ENCODE results near the gene GPS2. TPM values are rescaled to one million over a fixed set of nuclear protein-coding genes. Genes with fewer than 3 reads are reported as not detected.

The GPS2 gene
- total and polyA plus RNA-seq, 10 of the 15 experiments (the other 5 are each of a cell fraction or from before 2014, with no cell fraction given) = 10.2 to 96.4 (median 42.5) TPM

DNA sequence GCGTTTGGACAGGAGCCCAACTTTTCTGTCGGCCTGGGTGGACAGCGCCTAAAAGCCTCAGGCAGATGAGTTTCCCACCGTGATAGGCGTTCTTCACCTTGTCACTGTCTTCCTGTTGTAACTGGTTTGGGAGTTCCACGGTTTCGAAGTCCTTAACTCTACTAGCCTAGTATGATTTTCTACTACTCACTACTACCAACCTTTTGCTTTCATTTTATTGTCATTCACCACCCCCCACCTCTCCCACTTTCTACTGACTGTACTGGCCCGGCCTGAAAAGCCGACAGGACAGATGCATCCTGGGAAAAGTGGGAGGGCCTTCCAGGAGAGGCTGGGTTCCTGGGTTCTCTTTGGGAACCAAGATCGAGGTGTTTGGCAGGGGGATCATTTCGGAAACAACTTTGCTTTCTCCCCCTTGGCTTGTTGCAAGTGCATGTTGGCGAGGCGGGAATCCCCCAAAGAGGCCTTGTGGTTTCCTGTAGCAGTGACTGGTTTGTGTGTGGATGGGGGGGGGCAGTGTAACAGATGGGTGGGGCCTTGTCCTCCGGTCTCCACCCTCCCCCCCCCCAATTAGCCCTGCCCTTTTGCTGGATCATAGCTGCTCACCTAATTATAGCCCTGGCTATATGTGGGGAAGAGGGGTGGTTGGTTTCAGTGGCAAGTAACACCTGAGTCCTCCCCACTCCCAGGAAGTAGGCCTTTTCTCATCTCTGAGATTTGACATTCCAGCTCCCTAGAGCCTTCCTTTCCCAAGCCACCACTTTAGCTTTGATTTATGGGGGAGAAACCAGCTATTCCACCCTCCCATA lies 6.3 kb downstream of the GPS2 start (continued):
- TF ChIP-seq, protein P1, sequence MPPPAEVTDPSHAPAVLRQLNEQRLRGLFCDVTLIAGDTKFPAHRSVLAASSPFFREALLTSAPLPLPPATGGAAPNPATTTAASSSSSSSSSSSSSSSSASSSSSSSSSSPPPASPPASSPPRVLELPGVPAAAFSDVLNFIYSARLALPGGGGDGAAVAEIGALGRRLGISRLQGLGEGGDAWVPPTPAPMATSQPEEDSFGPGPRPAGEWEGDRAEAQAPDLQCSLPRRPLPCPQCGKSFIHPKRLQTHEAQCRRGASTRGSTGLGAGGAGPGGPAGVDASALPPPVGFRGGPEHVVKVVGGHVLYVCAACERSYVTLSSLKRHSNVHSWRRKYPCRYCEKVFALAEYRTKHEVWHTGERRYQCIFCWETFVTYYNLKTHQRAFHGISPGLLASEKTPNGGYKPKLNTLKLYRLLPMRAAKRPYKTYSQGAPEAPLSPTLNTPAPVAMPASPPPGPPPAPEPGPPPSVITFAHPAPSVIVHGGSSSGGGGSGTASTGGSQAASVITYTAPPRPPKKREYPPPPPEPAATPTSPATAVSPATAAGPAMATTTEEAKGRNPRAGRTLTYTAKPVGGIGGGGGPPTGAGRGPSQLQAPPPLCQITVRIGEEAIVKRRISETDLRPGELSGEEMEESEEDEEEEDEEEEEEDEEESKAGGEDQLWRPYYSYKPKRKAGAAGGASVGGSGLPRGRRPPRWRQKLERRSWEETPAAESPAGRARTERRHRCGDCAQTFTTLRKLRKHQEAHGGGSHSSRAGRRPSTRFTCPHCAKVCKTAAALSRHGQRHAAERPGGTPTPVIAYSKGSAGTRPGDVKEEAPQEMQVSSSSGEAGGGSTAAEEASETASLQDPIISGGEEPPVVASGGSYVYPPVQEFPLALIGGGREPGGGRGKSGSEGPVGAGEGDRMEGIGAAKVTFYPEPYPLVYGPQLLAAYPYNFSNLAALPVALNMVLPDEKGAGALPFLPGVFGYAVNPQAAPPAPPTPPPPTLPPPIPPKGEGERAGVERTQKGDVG (CRISPR knock-in tag; IDR thresholded peaks at IDR 0.05) = no peak
- TF ChIP-seq CBX5 (IDR thresholded peaks at IDR 0.05; ENCODE audit: low read depth) (no peak), CREB1 (IDR thresholded peaks at IDR 0.05; ENCODE audit: low read depth) (peak; percentile 75; the same call in 1 of the 2 replicates)

DNA sequence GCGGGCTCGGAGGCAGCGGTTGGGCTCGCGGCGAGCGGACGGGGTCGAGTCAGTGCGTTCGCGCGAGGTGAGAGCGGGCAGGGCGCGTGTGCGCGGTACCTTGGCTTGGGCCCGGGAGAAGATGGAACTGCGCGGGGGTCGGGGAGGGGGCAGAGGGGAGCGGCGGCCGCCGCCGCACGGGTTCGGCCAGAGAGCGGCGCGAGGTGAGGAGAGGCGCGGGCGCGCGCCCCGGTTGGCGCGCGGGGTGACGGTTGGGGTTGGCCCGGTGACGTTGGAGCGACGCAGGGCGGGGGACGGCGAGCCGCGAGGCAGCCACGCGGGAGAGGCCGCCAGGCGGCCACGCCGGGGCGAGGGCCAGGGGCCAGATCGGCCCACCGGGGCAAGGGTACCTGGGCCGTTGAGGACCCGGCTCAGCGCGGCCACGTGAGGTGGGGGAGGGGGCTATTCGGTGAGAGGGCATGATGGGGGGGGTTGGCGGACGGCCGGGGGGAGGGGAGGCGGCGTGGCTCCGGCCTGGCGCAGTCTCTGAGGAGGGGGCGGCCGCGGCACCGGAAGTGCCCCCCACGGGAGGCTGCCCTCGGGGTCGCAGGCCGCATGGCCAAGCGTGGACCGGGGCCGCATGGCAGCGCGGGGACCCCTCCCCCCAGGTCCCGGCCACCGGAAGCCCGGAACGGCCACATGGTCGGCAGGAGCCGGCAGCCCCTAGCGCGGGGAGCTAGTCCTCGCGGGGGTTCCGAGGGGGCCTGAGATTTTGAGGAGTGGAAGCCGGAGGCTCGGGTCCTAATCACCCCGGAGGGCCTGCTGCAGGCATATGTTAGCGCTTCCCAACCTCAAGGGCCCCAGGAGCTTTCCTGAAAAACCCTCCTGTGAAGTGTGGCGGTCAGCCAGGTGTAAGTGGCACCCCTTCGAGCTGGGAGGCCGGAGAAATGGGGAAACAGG lies 7.2 kb downstream of the GPS2 start:
- Histone ChIP-seq H3K4me1 (ENCODE audit: control insufficient read depth, insufficient read depth, low read length) (peaks cover 19% of the 10 kb centered on the region), H3K4me3 (peak overlapping the region; percentile 99), H3K9ac (ENCODE audit: control insufficient read depth, insufficient read depth, low read length) (peak overlapping the region; percentile 100), H4K20me1 (ENCODE audit: control insufficient read depth, insufficient read depth) (peaks cover 21% of the 10 kb centered on the region), H3K4me2 (ENCODE audit: control insufficient read depth, insufficient read depth) (peak overlapping the region; percentile 9), H3K36me3 (ENCODE audit: control insufficient read depth in 2 of 2, insufficient read depth in 2 of 2, low read length in 1 of 2) (peaks cover 21 to 29% of the 10 kb centered on the region in 2 experiments), H3K27ac (ENCODE audit: control insufficient read depth, insufficient read depth) (peak overlapping the region; percentile 99), H3K9me3 (replicated peaks; ENCODE audit: control insufficient read depth, insufficient read depth, low read length) (no peaks in the 10 kb centered on the region), H3K27me3 (replicated peaks in 1 of 2; ENCODE audit: control insufficient read depth in 2 of 2, insufficient read depth in 2 of 2, low read length in 1 of 2) (no peaks in the 10 kb centered on the region), H2AFZ (ENCODE audit: control insufficient read depth, low read depth, low read length) (no peak overlapping the region), H3K79me2 (ENCODE audit: control insufficient read depth, insufficient read depth, low read length) (peaks cover 49% of the 10 kb centered on the region)
- in situ Hi-C loops (cut with MboI) (no loop called here), intact Hi-C loops (cut with micrococcal nuclease; ENCODE audit: unreplicated experiment) (loop anchor here (2.0 to 10.0 kb wide), 3 partner anchors 21 to 377 kb away; partner anchors contain the start of genes GABARAP, NEURL4, TP53 and WRAP53)
- ChIA-PET CTCF (interaction anchor here (0.9 to 1.0 kb wide), 2 partner anchors 17 to 36 kb away, joined by 3 read pairs; no protein-coding TSS in a partner anchor), RAD21 (ENCODE audit: unreplicated experiment) (interaction anchor here (1.3 kb wide), 1 partner anchor 88 kb away, joined by 4 read pairs; the partner anchor contains the start of genes ACADVL and DLG4), SMC1A (ENCODE audit: uncharacterized antibody, unreplicated experiment) (interaction anchor here (0.8 to 1.3 kb wide), 2 partner anchors 24 to 253 kb away, joined by 3 read pairs; no protein-coding TSS in a partner anchor), POLR2A (interaction anchor here (0.6 to 2.0 kb wide), 4 partner anchors 22 to 379 kb away, joined by 3 to 9 read pairs (median 6); partner anchors contain the start of genes ACAP1, NEURL4 and TP53)
- FAIRE-seq (no peak), ATAC-seq (peak; percentile 15), DNase-seq (ENCODE audit: low read depth, low spot score) (no peak)
- WGBS (ENCODE audit: insufficient coverage, insufficient replicate concordance, low lambda C conversion rate, missing lambda C conversion rate) = 1% methylated on average over 63 of the region's 104 CpGs
- no TSS peak for BruUV-seq (replicated peaks)
- TF ChIP-seq FOXK2 (IDR thresholded peaks at IDR 0.05) = no peak
- TF ChIP-seq SMAD5 (IDR thresholded peaks at IDR 0.05; ENCODE audit: low read depth) = 0 out of 2 replicates have a peak, but pooled peaks have one; percentile 11
- peak; percentile 37; the same call in 1 of the 2 replicates for TF ChIP-seq DPF2 (IDR thresholded peaks at IDR 0.05)
- no peak for TF ChIP-seq NFXL1 (IDR thresholded peaks at IDR 0.05; ENCODE audit: borderline replicate concordance)
- TF ChIP-seq GABPA (IDR thresholded peaks at IDR 0.05; ENCODE audit: low read depth) = no peak
- peak; percentile 58 for TF ChIP-seq POLR2A (IDR thresholded peaks at IDR 0.05; ENCODE audit: low read depth, low read length)
- TF ChIP-seq TCF12 (IDR thresholded peaks at IDR 0.05; ENCODE audit: low read depth, low read length) = 0 out of 2 replicates have a peak, but pooled peaks have one; percentile 1
- TF ChIP-seq BHLHE40 (IDR thresholded peaks at IDR 0.05; ENCODE audit: borderline replicate concordance in 1 of 2, low read depth in 2 of 2, low read length in 1 of 2) = peak in 1 of 2 experiments; percentile 57; a peak in 2 of 4 replicates
- TF ChIP-seq, protein P2, sequence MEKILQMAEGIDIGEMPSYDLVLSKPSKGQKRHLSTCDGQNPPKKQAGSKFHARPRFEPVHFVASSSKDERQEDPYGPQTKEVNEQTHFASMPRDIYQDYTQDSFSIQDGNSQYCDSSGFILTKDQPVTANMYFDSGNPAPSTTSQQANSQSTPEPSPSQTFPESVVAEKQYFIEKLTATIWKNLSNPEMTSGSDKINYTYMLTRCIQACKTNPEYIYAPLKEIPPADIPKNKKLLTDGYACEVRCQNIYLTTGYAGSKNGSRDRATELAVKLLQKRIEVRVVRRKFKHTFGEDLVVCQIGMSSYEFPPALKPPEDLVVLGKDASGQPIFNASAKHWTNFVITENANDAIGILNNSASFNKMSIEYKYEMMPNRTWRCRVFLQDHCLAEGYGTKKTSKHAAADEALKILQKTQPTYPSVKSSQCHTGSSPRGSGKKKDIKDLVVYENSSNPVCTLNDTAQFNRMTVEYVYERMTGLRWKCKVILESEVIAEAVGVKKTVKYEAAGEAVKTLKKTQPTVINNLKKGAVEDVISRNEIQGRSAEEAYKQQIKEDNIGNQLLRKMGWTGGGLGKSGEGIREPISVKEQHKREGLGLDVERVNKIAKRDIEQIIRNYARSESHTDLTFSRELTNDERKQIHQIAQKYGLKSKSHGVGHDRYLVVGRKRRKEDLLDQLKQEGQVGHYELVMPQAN (conservative IDR thresholded peaks at IDR 0.05) = peak; percentile 28; the same call in 1 of the 2 replicates
- no peak for TF ChIP-seq NBN (IDR thresholded peaks at IDR 0.05)
- TF ChIP-seq SMARCA5 (IDR thresholded peaks at IDR 0.05) = peak; percentile 82

Measured in GM12878 (cell line).